NCI-H82 treated with DMSO at 0.1 percent for 48 hours (cell line): ENCODE results near the gene SDK2.

ENCODE experiments used
- DNase-seq: peaks from one replicate; lab custom pipeline; 2025; ENCODE audit not compliant: unreplicated experiment; lab: John Stamatoyannopoulos, UW

SDK2 gene

DNA sequence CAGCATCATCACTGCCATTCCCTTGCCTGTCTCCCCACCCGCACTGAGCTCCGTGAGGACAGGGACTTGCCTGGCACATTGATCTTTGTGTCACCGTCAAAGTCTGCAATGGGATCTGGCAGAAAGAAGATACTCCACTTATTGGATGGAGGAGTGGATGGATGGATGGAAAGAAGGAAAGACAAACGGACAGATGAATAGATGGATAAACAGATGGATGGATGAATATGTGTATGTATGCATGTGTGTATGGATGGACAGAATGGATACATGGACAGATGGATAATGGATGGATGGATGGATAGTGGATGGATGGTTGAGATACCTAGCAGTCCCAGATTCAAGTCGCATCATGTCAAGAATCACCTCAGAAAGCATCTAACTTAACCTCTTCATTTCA lies 99.9 kb downstream of the SDK2 start:
- no peak for DNase-seq

DNA sequence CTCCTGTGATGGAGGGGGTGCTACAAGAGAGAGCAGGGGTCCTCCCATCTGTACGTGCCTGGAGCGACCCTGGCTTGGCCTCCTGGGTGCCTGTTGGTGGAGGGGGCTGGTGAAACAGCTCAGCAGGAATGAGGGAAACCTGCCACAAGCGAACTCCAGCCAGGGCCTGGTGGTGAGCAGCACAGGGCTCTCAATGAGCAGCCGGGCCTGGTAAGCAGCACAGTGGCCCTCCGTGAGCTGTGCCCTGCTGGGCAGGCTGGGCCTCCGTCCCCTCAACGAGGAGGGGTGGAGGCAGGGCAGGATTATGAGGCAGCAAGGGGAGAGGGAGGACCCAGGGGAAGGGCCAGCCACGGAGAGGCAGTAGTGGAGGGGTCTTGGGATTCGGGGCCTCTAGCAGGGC lies 101.9 kb downstream of the SDK2 start:
- no peak for DNase-seq

GRCh38 chr17:73541561-73541981 lies 102.7 kb downstream of the SDK2 start:
- no peak for DNase-seq

GRCh38 chr17:73541111-73541510 lies 103.1 kb downstream of the SDK2 start:
- DNase-seq: no peak

DNA sequence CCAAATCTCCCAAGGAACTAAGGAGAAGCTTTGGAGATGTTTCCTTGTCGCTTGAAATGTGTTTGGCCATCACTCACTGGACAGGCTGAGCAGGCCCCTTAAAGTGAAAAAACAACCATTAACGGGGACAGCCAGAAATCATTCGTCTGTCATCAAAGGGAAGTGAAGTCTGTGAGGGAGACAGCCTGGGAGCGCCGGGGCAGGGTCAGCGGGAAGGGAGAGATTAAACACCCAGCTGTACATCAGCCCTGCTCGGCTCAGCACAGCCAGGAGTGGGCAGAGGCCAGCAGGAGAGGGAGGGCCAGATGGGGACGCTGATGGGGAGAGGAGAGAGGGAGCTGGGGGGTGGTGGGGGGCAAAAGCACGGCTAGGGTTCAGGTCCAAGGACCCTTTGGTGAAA lies 105.1 kb downstream of the SDK2 start:
- DNase-seq: peak; percentile 48

- DNase-seq: no peak
Observed at GRCh38 chr17:73538445-73538844, 105.8 kb downstream of the SDK2 start.

DNA sequence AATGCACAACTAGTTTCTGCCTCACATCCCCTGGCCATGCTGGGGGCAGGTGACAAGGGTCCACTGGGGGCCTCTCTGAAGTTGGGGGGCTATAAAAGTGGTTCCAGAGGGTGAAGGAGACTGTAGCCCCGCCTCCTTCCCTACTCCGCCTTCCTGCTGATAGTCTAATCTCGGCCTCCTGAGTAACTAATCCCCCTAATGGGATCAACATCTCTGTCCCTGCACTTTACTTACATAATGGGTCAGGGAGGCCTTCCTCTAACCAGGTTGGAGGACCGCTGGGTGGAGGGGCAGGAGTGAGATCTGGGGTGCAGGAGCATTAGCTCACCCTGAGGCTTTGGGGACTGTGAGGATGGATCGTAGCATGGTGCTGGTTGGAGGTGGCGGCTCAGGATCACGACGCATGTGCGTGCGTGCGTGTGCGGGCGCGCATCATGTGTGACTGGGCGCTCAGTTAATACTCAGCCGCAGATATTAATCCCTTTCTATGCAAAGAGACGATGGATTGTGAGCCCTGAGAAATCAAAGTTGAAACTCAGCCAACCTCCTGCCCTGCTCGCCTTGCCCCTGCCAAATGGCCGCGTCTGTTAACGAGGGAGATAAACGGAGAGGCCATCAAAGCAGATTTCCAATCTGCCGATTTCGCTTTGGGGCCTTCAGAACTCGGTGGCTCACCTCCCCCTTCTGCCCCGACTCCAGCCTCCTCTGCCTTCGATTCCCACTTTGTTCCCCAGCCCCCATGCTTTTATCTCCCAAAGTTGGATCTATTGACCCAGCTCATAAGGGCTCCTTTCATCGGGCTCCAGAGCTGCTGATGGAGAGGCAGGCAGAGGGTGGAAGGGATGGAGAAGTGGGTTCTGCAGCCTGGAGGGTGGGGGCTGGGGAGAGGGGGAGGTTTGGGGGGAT lies 107.3 kb downstream of the SDK2 start:
- peak; percentile 97 for DNase-seq

DNA sequence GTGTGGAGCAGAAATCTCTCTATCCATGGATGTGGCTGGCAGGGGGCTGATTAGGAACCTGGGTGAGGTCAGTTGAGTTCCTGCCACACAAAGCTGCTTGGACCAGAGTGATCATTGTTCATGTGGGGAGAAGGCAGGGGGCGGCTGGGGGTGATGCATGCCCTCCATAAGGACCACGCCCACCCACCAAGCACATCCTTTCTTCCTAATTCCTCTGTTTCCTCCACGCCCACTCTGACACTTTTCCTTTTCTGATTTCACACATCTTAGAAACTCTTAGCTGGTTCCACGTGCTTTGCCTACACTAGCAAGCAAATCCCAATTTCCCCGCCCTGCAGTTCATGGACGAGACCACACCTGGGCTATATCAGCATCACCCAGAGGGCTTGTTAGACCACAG lies 108.5 kb downstream of the SDK2 start:
- DNase-seq: no peak

GRCh38 chr17:73534209-73534909 lies 109.9 kb downstream of the SDK2 start:
- no peak for DNase-seq

GRCh38 chr17:73533781-73534180 lies 110.5 kb downstream of the SDK2 start:
- peak; percentile 83 for DNase-seq

DNA sequence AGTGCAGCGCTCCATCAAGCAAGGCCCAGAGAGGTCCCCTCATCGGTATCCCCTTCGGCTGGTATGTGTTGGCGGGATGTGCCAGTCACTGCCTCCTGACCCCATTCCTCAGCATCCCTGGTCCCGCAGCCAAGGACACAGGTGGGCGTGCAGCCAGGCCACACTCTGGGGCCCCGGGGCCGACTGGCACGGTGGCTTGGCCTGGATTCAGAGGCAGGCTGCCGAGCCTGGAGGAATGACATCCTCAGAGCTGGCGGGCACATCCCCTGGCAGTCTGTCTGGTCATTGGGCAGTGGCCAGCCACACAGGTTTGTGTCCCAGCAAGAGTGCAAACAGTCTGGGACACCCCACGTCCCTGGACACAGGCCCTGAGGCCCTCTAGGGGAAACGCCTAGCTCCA lies 111.1 kb downstream of the SDK2 start:
- no peak for DNase-seq

- no peak for DNase-seq
Observed at GRCh38 chr17:73532421-73532901, 111.8 kb downstream of the SDK2 start.

DNA sequence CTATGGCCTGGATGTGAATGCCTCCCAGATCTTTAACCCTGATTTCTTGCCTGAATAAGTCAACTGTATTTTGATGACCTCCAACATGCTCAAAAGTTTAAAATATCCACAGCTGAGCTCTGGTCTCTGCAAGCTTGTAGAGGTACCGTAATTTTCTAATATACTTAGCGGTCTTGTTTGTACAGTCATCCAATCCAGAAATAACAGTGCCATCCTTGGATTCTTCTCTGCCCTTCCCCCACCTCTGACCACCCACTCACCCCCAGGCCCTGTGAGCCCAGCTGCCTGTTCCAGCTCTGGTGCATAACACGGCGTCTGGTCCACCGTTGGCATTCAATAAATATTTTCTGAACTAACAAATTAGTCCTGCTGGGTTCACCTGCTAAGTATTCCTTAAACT lies 113.1 kb downstream of the SDK2 start:
- DNase-seq: no peak

GRCh38 chr17:73528679-73529078 lies 115.6 kb downstream of the SDK2 start:
- DNase-seq: no peak

- no peak for DNase-seq
Observed at GRCh38 chr17:73526952-73527351, 117.3 kb downstream of the SDK2 start.

- no peak for DNase-seq
Observed at GRCh38 chr17:73524941-73525679, 119.1 kb downstream of the SDK2 start.

GRCh38 chr17:73522696-73523095 lies 121.5 kb downstream of the SDK2 start:
- no peak for DNase-seq

- DNase-seq: no peak
Observed at GRCh38 chr17:73522107-73522506, 122.1 kb downstream of the SDK2 start.

DNA sequence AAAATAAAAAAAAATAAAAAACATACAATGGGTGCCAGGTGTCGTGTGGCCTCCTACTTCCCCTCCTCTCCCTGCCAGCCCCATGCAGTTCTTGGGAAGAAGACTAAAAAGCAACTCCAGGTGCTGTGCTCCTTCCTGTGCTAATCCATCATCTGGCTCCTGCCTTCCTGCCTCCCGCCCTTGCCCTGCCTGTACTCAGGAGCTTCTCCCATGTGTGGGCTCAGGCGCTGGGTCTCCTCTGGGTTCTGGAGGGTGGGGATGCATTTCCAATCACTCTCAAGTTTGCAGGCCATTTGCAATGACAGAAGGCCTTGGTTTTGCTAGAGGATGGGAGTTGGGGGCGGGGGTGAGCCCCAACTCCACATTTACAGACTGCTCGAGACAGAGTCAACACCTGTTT lies 122.9 kb downstream of the SDK2 start:
- DNase-seq: no peak

DNA sequence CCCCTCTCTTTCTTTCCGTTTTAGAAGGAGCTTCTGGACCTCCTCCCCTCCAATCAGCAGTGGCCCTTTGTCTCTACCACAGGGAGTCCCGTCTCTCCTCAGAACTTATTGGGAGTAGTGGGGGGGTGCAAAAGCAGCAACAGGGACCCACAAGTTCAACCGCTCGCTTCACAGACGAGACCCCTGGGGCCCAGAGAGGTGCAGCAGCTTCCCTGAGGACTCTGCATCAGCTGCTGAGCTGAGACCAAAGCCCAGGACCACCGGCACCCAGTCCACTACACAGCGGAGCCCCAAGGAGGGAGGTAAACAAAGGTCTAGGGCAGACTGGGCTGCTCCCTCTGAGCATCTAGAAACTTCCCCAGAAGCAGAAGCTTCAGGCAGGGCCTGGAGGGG lies 123.9 kb downstream of the SDK2 start:
- no peak for DNase-seq

- no peak for DNase-seq
Observed at GRCh38 chr17:73519714-73520368, 124.4 kb downstream of the SDK2 start.
